ENCODE data around the gene HAUS7.

- TF ChIP-seq CTCF (IDR thresholded peaks at IDR 0.05; ENCODE audit: low read depth, low read length, poor library complexity, severe bottlenecking) (no peak), EZH2phosphoT487 (IDR thresholded peaks at IDR 0.05; ENCODE audit: borderline replicate concordance, low read length) (no peak)
Measured at GRCh38 chrX:153454901-153455550, 15.3 kb downstream of the HAUS7 start.
